HepG2 (cell line): ENCODE data around the gene PKD2L1.

Experiments
- JUN ChIP-seq: sonication (generic); formaldehyde crosslinking; IDR thresholded peaks from 2 replicates; pipeline ENCODE4 v1.4.0; 2020; ENCODE audit warnings: mild to moderate bottlenecking, missing genetic modification reagents
- POLR2A ChIP-seq, 2 experiments: IDR thresholded peaks; 2 replicates each; pipeline ENCODE4 v1.6.1; 2011; ENCODE audit warnings: low read depth in 2 of 2, low read length in 2 of 2, mild to moderate bottlenecking in 1 of 2, moderate library complexity in 1 of 2; ENCODE audit not compliant: insufficient read depth in 1 of 2
- TF ChIP-seq, protein P1 (sequence below): sonication (generic); formaldehyde crosslinking; IDR thresholded peaks from 2 replicates; pipeline ENCODE4 v1.5.0; 2020; ENCODE audit warnings: mild to moderate bottlenecking, missing genetic modification reagents, moderate library complexity
- TF ChIP-seq, protein P2 (sequence below): sonication (generic); formaldehyde crosslinking; IDR thresholded peaks from 2 replicates; pipeline ENCODE4 v1.4.0; 2020; ENCODE audit warnings: missing genetic modification reagents, mild to moderate bottlenecking, borderline replicate concordance

DNA sequence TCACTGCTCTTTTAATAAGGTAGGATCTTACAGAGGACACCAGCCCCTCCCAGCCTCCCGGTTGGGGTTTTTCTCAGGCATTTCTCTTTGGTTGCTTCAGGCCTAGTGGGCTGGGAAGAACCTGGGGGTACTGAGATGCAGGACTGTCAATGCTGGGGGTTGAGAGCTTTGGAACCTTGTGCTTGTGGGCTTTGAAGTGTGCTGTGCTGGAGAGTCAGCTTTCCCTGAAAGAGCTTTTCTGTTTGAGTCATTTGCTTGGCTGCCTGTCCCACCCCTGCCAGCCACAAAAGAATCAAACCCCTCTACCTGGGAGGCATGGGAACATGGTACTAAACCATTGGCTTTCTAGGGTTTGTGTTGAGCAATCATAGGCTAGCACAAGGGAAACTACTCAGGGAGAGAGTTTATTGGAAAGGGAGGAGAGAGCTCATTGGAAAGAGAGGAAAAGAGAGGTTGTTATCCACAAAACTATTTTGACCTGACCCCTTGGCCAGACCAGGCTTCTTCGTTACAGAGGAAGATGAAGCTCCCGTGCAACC lies 18.4 kb upstream of the PKD2L1 start:
- TF ChIP-seq, protein P1, sequence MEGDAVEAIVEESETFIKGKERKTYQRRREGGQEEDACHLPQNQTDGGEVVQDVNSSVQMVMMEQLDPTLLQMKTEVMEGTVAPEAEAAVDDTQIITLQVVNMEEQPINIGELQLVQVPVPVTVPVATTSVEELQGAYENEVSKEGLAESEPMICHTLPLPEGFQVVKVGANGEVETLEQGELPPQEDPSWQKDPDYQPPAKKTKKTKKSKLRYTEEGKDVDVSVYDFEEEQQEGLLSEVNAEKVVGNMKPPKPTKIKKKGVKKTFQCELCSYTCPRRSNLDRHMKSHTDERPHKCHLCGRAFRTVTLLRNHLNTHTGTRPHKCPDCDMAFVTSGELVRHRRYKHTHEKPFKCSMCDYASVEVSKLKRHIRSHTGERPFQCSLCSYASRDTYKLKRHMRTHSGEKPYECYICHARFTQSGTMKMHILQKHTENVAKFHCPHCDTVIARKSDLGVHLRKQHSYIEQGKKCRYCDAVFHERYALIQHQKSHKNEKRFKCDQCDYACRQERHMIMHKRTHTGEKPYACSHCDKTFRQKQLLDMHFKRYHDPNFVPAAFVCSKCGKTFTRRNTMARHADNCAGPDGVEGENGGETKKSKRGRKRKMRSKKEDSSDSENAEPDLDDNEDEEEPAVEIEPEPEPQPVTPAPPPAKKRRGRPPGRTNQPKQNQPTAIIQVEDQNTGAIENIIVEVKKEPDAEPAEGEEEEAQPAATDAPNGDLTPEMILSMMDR (CRISPR knock-in tag) = no peak
- TF ChIP-seq, protein P2, sequence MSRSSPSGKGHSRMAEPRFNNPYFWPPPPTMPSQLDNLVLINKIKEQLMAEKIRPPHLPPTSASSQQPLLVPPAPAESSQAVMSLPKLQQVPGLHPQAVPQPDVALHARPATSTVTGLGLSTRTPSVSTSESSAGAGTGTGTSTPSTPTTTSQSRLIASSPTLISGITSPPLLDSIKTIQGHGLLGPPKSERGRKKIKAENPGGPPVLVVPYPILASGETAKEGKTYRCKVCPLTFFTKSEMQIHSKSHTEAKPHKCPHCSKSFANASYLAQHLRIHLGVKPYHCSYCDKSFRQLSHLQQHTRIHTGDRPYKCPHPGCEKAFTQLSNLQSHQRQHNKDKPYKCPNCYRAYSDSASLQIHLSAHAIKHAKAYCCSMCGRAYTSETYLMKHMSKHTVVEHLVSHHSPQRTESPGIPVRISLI (CRISPR knock-in tag) = no peak
- TF ChIP-seq POLR2A (IDR thresholded peaks at IDR 0.05; ENCODE audit: insufficient read depth in 1 of 2, low read depth in 2 of 2, low read length in 2 of 2) (0 out of 4 replicates have a peak, but pooled peaks have one; percentile 8 to 15), JUN (no peak)
